A673 (cell line): ENCODE results near the gene CNPY3.

Experiments used
- CTCF ChIP-seq: fragments of 300-800, 200-600 bp; sonication (generic); conservative IDR thresholded peaks from 2 replicates; pipeline ENCODE4 v1.5.1; 2017; ENCODE audit warnings: low read depth, mild to moderate bottlenecking, antibody characterized with exemption, low read length, moderate library complexity, mixed read lengths
- EZH2 ChIP-seq: fragments of 200-600 bp; sonication (generic); IDR thresholded peaks from 2 replicates; pipeline ENCODE4 v1.6.1; 2017; ENCODE audit warnings: borderline replicate concordance, low read depth, mild to moderate bottlenecking, mixed read lengths, antibody characterized with exemption, low read length; ENCODE audit not compliant: poor library complexity, severe bottlenecking

GRCh38 chr6:42971746-42972327 is 42.6 kb downstream of the CNPY3 start:
- TF ChIP-seq CTCF (no peak), EZH2 (no peak)
